GM21723 (cell line): ENCODE data around the gene GALNT17.
"Not testable (repeated sequence)": the region's sequence is repeated elsewhere in the genome, so short reads cannot be mapped to it uniquely, and the experiment has no call there.

Experiments used
- ATAC-seq: cut with Tn5 transposase; IDR thresholded peaks from one replicate; pipeline ENCODE4 v1.9.1; 2021; ENCODE audit warnings: mild to moderate bottlenecking, moderate library complexity; ENCODE audit not compliant: unreplicated experiment

The GALNT17 gene

GRCh38 chr7:71718563-71718962 is 586.6 kb downstream of the GALNT17 start:
- no peak for ATAC-seq

GRCh38 chr7:71721742-71722141 is 589.8 kb downstream of the GALNT17 start:
- no peak for ATAC-seq

GRCh38 chr7:71723859-71724258 is 591.9 kb downstream of the GALNT17 start:
- ATAC-seq, result no peak

GRCh38 chr7:71727347-71727746 is 595.4 kb downstream of the GALNT17 start:
- no peak for ATAC-seq

- no peak for ATAC-seq
Measured at GRCh38 chr7:71731740-71732139, 599.8 kb downstream of the GALNT17 start.

GRCh38 chr7:71733107-71733870 is 601.3 kb downstream of the GALNT17 start:
- no peak for ATAC-seq

GRCh38 chr7:71735961-71736556 is 604.1 kb downstream of the GALNT17 start:
- ATAC-seq, result no peak

- ATAC-seq, result not testable (repeated sequence)
Measured at GRCh38 chr7:71737931-71738540, 606.1 kb downstream of the GALNT17 start.

- no peak for ATAC-seq
Measured at GRCh38 chr7:71739520-71740173, 607.7 kb downstream of the GALNT17 start.

GRCh38 chr7:71740174-71740560 is 608.2 kb downstream of the GALNT17 start:
- ATAC-seq, result no peak

- no peak for ATAC-seq
Measured at GRCh38 chr7:71746006-71746405, 614.1 kb downstream of the GALNT17 start.

GRCh38 chr7:71750290-71750689 is 618.3 kb downstream of the GALNT17 start:
- no peak for ATAC-seq

GRCh38 chr7:71752171-71752935 is 620.4 kb downstream of the GALNT17 start:
- ATAC-seq, result peak; percentile 52

- ATAC-seq, result no peak
Measured at GRCh38 chr7:71753236-71753635, 621.3 kb downstream of the GALNT17 start.

GRCh38 chr7:71753956-71754664 is 622.2 kb downstream of the GALNT17 start:
- ATAC-seq, result no peak

GRCh38 chr7:71754828-71755227 is 622.9 kb downstream of the GALNT17 start:
- no peak for ATAC-seq

- no peak for ATAC-seq
Measured at GRCh38 chr7:71761336-71761735, 629.4 kb downstream of the GALNT17 start.
